Stomach (tissue), 4 donors: ENCODE results near the gene REV3L.

Experiments
- POLR2A ChIP-seq, 4 donors: fragments of 450-650 bp; IDR thresholded peaks; one replicate each; pipeline ENCODE4 v1.6.1; 2016; ENCODE audit warnings: antibody characterized with exemption in 4 of 4, control low read depth in 2 of 4, mild to moderate bottlenecking in 1 of 4, moderate library complexity in 1 of 4
- TF ChIP-seq, protein P1 (sequence below), 7 experiments: fragments of 450-650 bp in 4 of 7; fragments of 200-600 bp in 3 of 7; sonication (generic) in 3 of 7; IDR thresholded peaks; one replicate each; pipeline ENCODE4 v1.5.1; 2016 to 2019; ENCODE audit warnings: antibody characterized with exemption in 7 of 7, control low read depth in 2 of 7, mild to moderate bottlenecking in 1 of 7

DNA sequence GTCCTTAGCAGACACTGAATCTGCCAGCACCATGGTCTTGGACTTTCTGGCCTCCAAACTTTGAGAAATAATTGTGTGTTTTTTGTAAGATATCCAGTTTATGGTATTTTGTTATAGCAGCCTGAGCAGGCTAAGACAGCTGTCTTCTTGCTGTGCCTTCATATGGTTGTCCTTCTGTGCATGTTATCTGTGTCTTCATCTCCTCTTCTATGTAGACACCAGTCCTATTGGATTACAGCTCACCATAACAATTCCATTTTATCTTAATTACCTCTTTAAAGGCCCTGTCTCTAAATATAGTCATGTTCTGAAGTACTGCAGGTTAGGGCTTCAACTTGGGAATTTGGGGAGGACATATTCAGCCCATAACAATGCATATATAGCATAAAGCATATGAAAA, 44.3 kb upstream of the REV3L start:
- TF ChIP-seq, protein P1, sequence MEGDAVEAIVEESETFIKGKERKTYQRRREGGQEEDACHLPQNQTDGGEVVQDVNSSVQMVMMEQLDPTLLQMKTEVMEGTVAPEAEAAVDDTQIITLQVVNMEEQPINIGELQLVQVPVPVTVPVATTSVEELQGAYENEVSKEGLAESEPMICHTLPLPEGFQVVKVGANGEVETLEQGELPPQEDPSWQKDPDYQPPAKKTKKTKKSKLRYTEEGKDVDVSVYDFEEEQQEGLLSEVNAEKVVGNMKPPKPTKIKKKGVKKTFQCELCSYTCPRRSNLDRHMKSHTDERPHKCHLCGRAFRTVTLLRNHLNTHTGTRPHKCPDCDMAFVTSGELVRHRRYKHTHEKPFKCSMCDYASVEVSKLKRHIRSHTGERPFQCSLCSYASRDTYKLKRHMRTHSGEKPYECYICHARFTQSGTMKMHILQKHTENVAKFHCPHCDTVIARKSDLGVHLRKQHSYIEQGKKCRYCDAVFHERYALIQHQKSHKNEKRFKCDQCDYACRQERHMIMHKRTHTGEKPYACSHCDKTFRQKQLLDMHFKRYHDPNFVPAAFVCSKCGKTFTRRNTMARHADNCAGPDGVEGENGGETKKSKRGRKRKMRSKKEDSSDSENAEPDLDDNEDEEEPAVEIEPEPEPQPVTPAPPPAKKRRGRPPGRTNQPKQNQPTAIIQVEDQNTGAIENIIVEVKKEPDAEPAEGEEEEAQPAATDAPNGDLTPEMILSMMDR (IDR thresholded peaks at IDR 0.05) = no peak
- TF ChIP-seq POLR2A (IDR thresholded peaks at IDR 0.05) = no peak
